SK-MEL-5 (cell line): ENCODE measurements around the gene TAGLN3. TPM values are rescaled to one million over a fixed set of nuclear protein-coding genes. Genes with fewer than 3 reads are reported as not detected.

Experiments used
- DNase-seq: peaks from one replicate; pipeline ENCODE4 v3.0.0-alpha.2; 2016; ENCODE audit warnings: low read depth, low spot score
- in situ Hi-C: cut with HindIII; loops from 2 replicates; pipeline ENCODE4 v1.10.0; 2016; ENCODE audit warnings: low sequenced_read_pairs, high pct_unique_total_duplicates, low pct_unique_long_range_greater_than_20kb
- total RNA-seq: library from RNA; depleted of rRNA; stranded (reverse); fragments of >200 nt; shearing (Covaris generic); gene quantifications from 2 replicates; pipeline ENCODE4 v1.2.3, GENCODE V29; 2014

Gene TAGLN3
- total RNA-seq, 1 experiment from 2014 or later = not detected

DNA sequence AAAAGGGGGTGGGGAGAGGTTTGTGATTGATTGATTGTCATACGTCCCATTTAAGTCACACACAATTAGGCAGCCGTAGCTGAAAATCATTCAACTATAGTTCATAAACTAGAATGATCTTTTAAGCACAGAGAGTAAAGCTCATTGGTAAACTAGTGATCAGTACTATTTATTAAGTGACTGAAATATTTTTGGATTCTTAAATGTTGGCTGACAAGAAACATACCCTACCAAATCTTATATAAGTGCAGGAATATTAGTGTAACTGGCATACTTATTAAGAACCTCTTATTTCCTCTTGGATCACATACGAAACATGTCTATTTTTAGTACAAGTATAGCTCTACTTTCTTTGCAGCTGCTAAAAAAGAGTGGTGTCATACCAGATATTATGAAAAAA lies 28.3 kb upstream of the TAGLN3 start:
- in situ Hi-C loops = loop anchor here (25.0 kb wide), 1 partner anchor 258 kb away; no protein-coding TSS in a partner anchor
- no peak for DNase-seq

GRCh38 chr3:111971533-111972130 lies 27.1 kb upstream of the TAGLN3 start:
- in situ Hi-C loops = loop anchor here (25.0 kb wide), 1 partner anchor 259 kb away; no protein-coding TSS in a partner anchor
- DNase-seq = no peak

- no peak for DNase-seq
- in situ Hi-C loops = loop anchor here (25.0 kb wide), 1 partner anchor 261 kb away; no protein-coding TSS in a partner anchor
These were observed 25.8 kb upstream of the TAGLN3 start for GRCh38 chr3:111972891-111973290.

DNA sequence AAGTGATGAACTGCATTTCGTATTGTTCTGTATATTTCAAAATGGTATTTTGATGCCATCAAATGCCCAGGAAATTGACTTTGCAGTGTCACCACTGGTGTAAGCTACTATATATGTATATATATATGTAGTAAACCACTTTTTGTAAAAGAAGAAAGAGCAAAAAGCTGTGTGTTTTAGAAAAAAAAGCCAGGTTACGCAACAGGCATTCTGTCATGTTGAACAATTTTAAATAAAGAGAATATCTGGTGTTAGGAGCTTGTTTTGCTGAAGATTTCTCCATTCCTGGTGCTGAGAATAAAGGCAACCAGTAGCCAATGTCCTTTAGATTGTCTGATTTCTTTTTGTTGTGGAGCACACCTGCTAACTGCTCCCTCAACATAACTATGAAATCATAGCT lies 23.6 kb upstream of the TAGLN3 start:
- in situ Hi-C loops = no loop called here
- DNase-seq = no peak

GRCh38 chr3:111976254-111976653 lies 22.5 kb upstream of the TAGLN3 start:
- in situ Hi-C loops = no loop called here
- no peak for DNase-seq

GRCh38 chr3:111978583-111979433 lies 19.9 kb upstream of the TAGLN3 start, which contains the start of gene ABHD10:
ABHD10 (plus strand) TSS chr3:111979026; CDS start chr3:111979062, 36 bp downstream.
- in situ Hi-C loops = no loop called here
- DNase-seq = peak; percentile 99

- in situ Hi-C loops = no loop called here
These were observed 19.2 kb upstream of the TAGLN3 start for GRCh38 chr3:111979434-111980038.

GRCh38 chr3:111980716-111981456 lies 17.8 kb upstream of the TAGLN3 start:
- no peak for DNase-seq
- in situ Hi-C loops = no loop called here

More at GRCh38 chr3:111979434-111980038, 19.2 kb upstream of the TAGLN3 start:
- peak; percentile 27 for DNase-seq

GRCh38 chr3:111981457-111981763 lies 17.3 kb upstream of the TAGLN3 start:
- no peak for DNase-seq
- in situ Hi-C loops = no loop called here

GRCh38 chr3:111984636-111985298 lies 14.0 kb upstream of the TAGLN3 start:
- DNase-seq = no peak
- in situ Hi-C loops = no loop called here

DNA sequence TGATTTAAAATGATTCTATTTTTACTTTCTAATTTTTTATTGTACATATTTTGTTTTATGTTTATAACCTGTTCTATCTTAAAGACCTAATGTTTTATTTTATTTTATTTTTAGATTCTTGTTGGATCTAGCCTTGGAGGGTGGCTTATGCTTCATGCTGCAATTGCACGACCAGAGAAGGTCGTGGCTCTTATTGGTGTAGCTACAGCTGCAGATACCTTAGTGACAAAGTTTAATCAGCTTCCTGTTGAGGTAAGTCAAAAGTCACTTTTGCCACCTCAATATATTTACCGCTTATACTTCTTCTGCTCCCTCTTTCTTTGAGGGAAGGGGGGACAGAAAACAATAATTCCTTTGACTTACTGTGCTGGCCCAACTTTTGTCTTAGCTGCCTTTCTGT lies 11.9 kb upstream of the TAGLN3 start:
- DNase-seq = no peak
- in situ Hi-C loops = no loop called here

GRCh38 chr3:111989061-111989678 lies 9.6 kb upstream of the TAGLN3 start:
- in situ Hi-C loops = no loop called here
- peak; percentile 79 for DNase-seq

GRCh38 chr3:111993038-111993437 lies 5.7 kb upstream of the TAGLN3 start:
- DNase-seq = no peak
- in situ Hi-C loops = no loop called here

DNA sequence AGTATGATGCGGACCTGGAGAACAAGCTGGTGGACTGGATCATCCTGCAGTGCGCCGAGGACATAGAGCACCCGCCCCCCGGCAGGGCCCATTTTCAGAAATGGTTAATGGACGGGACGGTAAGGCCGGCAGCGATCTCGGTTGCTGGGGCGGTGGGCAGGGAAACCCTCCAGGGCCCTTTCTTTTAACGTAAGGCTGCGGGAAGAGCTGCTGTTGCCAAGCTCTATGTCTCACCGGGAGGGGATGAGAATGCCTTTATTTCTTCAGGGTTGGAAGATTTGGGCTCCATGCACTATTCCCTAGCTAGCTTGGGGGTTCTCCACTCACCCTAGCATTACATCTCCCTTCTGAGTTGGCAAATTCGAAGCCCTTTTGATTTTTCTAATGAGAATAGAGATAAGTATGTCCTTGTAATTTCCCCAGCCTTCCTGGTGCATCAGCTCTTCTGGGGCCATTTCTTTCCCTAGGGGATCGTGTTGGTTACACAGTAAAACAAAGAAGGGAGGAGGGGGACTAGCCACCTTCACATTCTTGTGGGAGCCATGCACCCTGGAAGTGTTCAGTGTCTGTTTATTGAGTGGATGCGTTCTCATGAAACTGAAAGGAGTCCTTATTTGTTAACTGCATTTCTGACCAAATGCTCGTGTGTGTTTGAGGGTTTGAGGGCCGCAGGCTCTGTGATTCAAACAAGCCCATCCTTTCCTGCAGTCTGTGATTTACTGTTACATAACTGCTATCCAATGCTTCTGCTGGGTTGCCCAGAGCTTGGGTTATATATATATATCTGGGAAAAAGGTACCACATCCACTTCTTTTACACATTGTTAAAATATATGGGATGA lies 982 bp downstream of the TAGLN3 start:
- DNase-seq = no peak
- in situ Hi-C loops = no loop called here

- DNase-seq = no peak
- in situ Hi-C loops = no loop called here
These were observed 1.6 kb downstream of the TAGLN3 start for GRCh38 chr3:112000367-112000771.

- in situ Hi-C loops = no loop called here
- no peak for DNase-seq
These were observed 2.2 kb downstream of the TAGLN3 start for GRCh38 chr3:112000966-112001365.
